Omental fat pad (tissue), 4 donors: ENCODE data around the gene CAPN8. TPM values are rescaled to one million over a fixed set of nuclear protein-coding genes. Genes with fewer than 3 reads are reported as not detected.

Source experiments
- ATAC-seq: fragments of 150-250 bp; one replicate; pipeline ENCODE4 v1.9.1; 2016; ENCODE audit warnings: mild to moderate bottlenecking, moderate library complexity; ENCODE audit not compliant: low FRiP score
- DNase-seq: peaks from one replicate; pipeline ENCODE4 v3.0.0-alpha.2; 2019; ENCODE audit warnings: low spot score
- CTCF ChIP-seq, 3 donors: fragments of 450-650 bp; IDR thresholded peaks; one replicate each; pipeline ENCODE4 v1.5.1; 2016 to 2017; ENCODE audit warnings: antibody characterized with exemption in 3 of 3, mild to moderate bottlenecking in 3 of 3, moderate library complexity in 2 of 3
- total RNA-seq, 4 donors: library from RNA; depleted of rRNA; stranded (reverse); fragments of >200 nt; gene quantifications; one replicate each; pipeline ENCODE4 v1.1.0, GENCODE V29; 2016

The CAPN8 gene
- total RNA-seq, 4 donors from 2014 or later, result not detected

GRCh38 chr1:223653431-223653830 lies 12.1 kb downstream of the CAPN8 start:
- no peak for DNase-seq

GRCh38 chr1:223653015-223653414 lies 12.5 kb downstream of the CAPN8 start:
- ATAC-seq (no peak), DNase-seq (no peak)
- TF ChIP-seq CTCF (IDR thresholded peaks at IDR 0.05), result no peak

More at GRCh38 chr1:223653431-223653830, 12.1 kb downstream of the CAPN8 start:
- ATAC-seq, result no peak
- TF ChIP-seq CTCF (IDR thresholded peaks at IDR 0.05), result no peak

GRCh38 chr1:223652436-223652941 lies 13.0 kb downstream of the CAPN8 start:
- ATAC-seq (no peak), DNase-seq (no peak)
- TF ChIP-seq CTCF (IDR thresholded peaks at IDR 0.05), result no peak

- ATAC-seq, result no peak
- TF ChIP-seq CTCF (IDR thresholded peaks at IDR 0.05), result no peak
- DNase-seq, result no peak
Observed at GRCh38 chr1:223651291-223651991, 14.1 kb downstream of the CAPN8 start.

- DNase-seq (no peak), ATAC-seq (no peak)
- TF ChIP-seq CTCF (IDR thresholded peaks at IDR 0.05), result no peak
Observed at GRCh38 chr1:223650465-223650864, 15.0 kb downstream of the CAPN8 start.

- no peak for TF ChIP-seq CTCF (IDR thresholded peaks at IDR 0.05)
- DNase-seq (no peak), ATAC-seq (no peak)
Observed at GRCh38 chr1:223649222-223649621, 16.3 kb downstream of the CAPN8 start.

- TF ChIP-seq CTCF (IDR thresholded peaks at IDR 0.05), result no peak
- DNase-seq (no peak), ATAC-seq (no peak)
Observed at GRCh38 chr1:223647249-223647648, 18.3 kb downstream of the CAPN8 start.
